Measurements from ENCODE around the gene BLCAP.
"Not testable (repeated sequence)": the region's sequence is repeated elsewhere in the genome, so short reads cannot be mapped to it uniquely, and the experiment has no call there.

BLCAP gene

DNA sequence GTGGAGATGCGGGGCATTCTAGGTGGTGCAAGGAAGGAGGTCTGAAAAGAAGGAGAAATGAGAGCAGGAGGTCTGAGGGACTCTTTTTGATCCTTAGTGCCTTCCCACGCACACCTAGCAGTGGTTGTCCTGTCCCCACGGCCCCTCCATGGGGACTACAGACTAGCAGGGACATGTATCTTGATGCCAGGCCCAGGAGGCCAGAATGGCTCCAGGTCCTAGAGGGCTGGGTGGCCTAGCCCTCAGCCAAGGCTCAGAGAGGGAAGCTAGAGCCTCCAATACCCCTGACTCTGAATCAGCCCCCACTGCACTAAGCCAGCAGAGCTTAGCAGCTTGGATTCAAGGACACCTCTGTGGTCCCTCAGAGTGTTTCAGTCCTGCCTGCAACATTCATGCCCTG is 16.7 kb upstream of the BLCAP start:
- TF ChIP-seq CTCF (IDR thresholded peaks at IDR 0.05; ENCODE audit: control extremely low read depth, extremely low read depth, low read depth, missing control alignments), result no peak
- no peak for DNase-seq (ENCODE audit: extremely low spot score)
- CTCF ChIA-PET, result interaction anchor here (0.8 to 1.5 kb wide), 3 partner anchors 10 to 677 kb away, joined by 3 to 5 read pairs (median 3); no protein-coding TSS in a partner anchor
- POLR2A ChIA-PET, result no interaction called here

- ChIA-PET POLR2A (no interaction called here), CTCF (interaction anchor here (1.5 kb wide), 1 partner anchor 677 kb away, joined by 5 read pairs; no protein-coding TSS in a partner anchor)
- no peak for DNase-seq (ENCODE audit: extremely low spot score)
- no peak for TF ChIP-seq CTCF (IDR thresholded peaks at IDR 0.05; ENCODE audit: control extremely low read depth, extremely low read depth, low read depth, missing control alignments)
Observed at GRCh38 chr20:37543828-37544227, 16.2 kb upstream of the BLCAP start.

DNA sequence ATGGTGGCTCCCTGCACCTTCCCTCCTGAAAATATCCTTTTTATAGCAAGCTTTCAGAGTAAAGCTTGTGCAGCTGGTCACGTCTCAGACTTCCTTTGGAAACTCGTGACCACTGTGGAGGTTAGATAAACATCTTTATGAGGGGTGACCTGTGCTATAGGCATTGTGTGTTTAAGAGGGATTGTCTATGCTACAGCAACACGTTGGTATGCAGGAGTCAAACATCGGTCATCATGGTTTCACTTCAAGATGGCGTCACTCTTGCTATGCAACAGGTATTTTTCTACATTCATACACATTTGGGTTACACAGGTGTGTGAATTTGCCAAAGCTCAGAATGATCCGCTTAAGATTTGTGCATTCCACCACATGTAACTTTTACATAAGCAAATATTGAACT is 14.6 kb upstream of the BLCAP start:
- ChIA-PET POLR2A (no interaction called here), CTCF (interaction anchor here (1.1 to 2.5 kb wide), 4 partner anchors 273 to 531 kb away, joined by 3 to 10 read pairs (median 3); no protein-coding TSS in a partner anchor)
- no peak for TF ChIP-seq CTCF (IDR thresholded peaks at IDR 0.05; ENCODE audit: control extremely low read depth, extremely low read depth, low read depth, missing control alignments)
- no peak for DNase-seq (ENCODE audit: extremely low spot score)

- DNase-seq (ENCODE audit: extremely low spot score), result no peak
- ChIA-PET POLR2A (no interaction called here), CTCF (interaction anchor here (1.0 to 2.5 kb wide), 5 partner anchors 279 to 680 kb away, joined by 3 to 10 read pairs (median 3); no protein-coding TSS in a partner anchor)
- TF ChIP-seq CTCF (IDR thresholded peaks at IDR 0.05; ENCODE audit: control extremely low read depth, extremely low read depth, low read depth, missing control alignments), result no peak
Observed at GRCh38 chr20:37541326-37541725, 13.7 kb upstream of the BLCAP start.

DNA sequence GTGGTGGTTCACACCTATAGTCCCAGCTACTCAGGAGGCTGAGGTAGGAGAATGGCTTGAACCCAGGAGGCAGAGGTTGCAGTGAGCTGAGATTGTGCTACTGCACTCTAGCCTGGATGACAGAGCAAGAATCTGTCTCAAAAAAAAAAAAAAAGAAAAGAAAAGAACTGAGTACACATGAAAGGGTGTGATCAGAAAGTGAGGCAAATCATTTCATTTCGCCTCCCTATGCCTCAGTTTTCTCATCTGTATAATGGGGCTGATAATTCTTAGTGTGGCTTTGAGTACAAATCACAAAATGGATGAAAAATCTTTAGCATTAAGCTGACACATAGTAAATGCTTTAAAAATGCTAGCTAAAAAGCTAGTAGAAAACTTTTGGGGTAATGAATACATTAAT is 13.2 kb upstream of the BLCAP start:
- CTCF ChIA-PET, result interaction anchor here (1.2 to 2.5 kb wide), 3 partner anchors 278 to 680 kb away, joined by 3 to 10 read pairs (median 3); no protein-coding TSS in a partner anchor
- DNase-seq (ENCODE audit: extremely low spot score); POLR2A ChIA-PET: not testable (repeated sequence)

GRCh38 chr20:37540001-37540400 is 12.3 kb upstream of the BLCAP start:
- ChIA-PET POLR2A (no interaction called here), CTCF (interaction anchor here (1.3 kb wide), 1 partner anchor 13 kb away, joined by 3 read pairs; the partner anchor contains the start of gene BLCAP)
- no peak for DNase-seq (ENCODE audit: extremely low spot score)
- TF ChIP-seq CTCF (IDR thresholded peaks at IDR 0.05; ENCODE audit: control extremely low read depth, extremely low read depth, low read depth, missing control alignments), result no peak

- CTCF ChIA-PET, result interaction anchor here (1.3 kb wide), 2 partner anchors 12 to 343 kb away, joined by 3 to 6 read pairs; partner anchors contain the start of gene BLCAP
- DNase-seq (ENCODE audit: extremely low spot score), result no peak
- POLR2A ChIA-PET, result no interaction called here
- TF ChIP-seq CTCF (IDR thresholded peaks at IDR 0.05; ENCODE audit: control extremely low read depth, extremely low read depth, low read depth, missing control alignments), result no peak
Observed at GRCh38 chr20:37539424-37539823, 11.7 kb upstream of the BLCAP start.
